K562 (cell line): Measurements from ENCODE around the gene SLC6A6. TPM values are rescaled to one million over a fixed set of nuclear protein-coding genes. Genes with fewer than 3 reads are reported as not detected.
A peak's percentile ranks its signal among the peaks of the same experiment; 100 is the strongest.

Source experiments
- ATAC-seq: fragments of 200-7000 bp; cut with Tn5 transposase; 3 replicates; pipeline ENCODE4 v1.9.1; 2020; ENCODE audit warnings: moderate library complexity
- BruUV-seq: library from RNA; stranded (reverse); fragments of 400-500 nt; replicated peaks from 2 replicates; lab custom pipeline; 2021; lab: Mats Ljungman, UMichigan
- CTCF ChIA-PET: fragments of 300-600 bp; formaldehyde crosslinking; extraction: SDS; loops from one replicate; lab custom pipeline; 2021; ENCODE audit warnings: low intra/inter-chr PET ratio; lab: Yijun Ruan, JAX
- POLR2A ChIA-PET: fragments of 300-600, 350-650 bp; sonication (Branson Sonifier 250); formaldehyde crosslinking; extraction: SDS; loops from one replicate; lab custom pipeline; 2021; ENCODE audit warnings: antibody characterized with exemption, inconsistent platforms; lab: Yijun Ruan, JAX
- DNase-seq, 4 experiments: peaks; one replicate each; pipeline versions ENCODE4 v3.0.0 to v3.0.0-alpha.2; 2011 to 2018; ENCODE audit warnings: low spot score in 3 of 4, mixed read lengths in 3 of 4; ENCODE audit errors: extremely low read depth in 1 of 4
- FAIRE-seq: peaks from 2 replicates; lab custom pipeline; 2011; peaks lifted over from hg19 to GRCh38; lab: Jason Lieb, UNC
- H2AFZ ChIP-seq: 2 replicates; pipeline ENCODE4 v1.6.0; 2011; ENCODE audit warnings: low read depth, low read length, control low read depth, inconsistent platforms
- H3K27ac ChIP-seq: fragments of 200-600 bp; 3 replicates; pipeline ENCODE4 v1.8.0; 2011; ENCODE audit warnings: low read depth, mild to moderate bottlenecking, control low read depth, inconsistent platforms, low read length, moderate library complexity, mixed read lengths; ENCODE audit errors: extremely low read depth
- H3K27me3 ChIP-seq, 2 experiments: fragments of 300-600 bp in 1 of 2; 2 replicates in 1 of 2; 3 replicates in 1 of 2; pipeline versions ENCODE4 v1.6.0 to v1.8.0; 2011; ENCODE audit warnings: inconsistent platforms in 2 of 2, low read length in 2 of 2, mild to moderate bottlenecking in 1 of 2, mixed read lengths in 1 of 2, moderate library complexity in 1 of 2; ENCODE audit not compliant: control insufficient read depth in 2 of 2, insufficient read depth in 2 of 2
- H3K36me3 ChIP-seq: fragments of 300-600 bp; 3 replicates; pipeline ENCODE4 v1.8.0; 2011; ENCODE audit warnings: mild to moderate bottlenecking, low read length, inconsistent platforms; ENCODE audit not compliant: control insufficient read depth, insufficient read depth
- H3K4me1 ChIP-seq, 2 experiments: fragments of 200-600 bp in 1 of 2; replicated peaks in 1 of 2; 2 replicates in 1 of 2; 3 replicates in 1 of 2; pipeline versions ENCODE4 v1.5.1 to v1.8.0; 2011; ENCODE audit warnings: inconsistent platforms in 2 of 2, low read length in 2 of 2, mild to moderate bottlenecking in 1 of 2, mixed read lengths in 1 of 2, moderate library complexity in 1 of 2; ENCODE audit not compliant: control insufficient read depth in 2 of 2, insufficient read depth in 2 of 2
- H3K4me2 ChIP-seq: 2 replicates; pipeline ENCODE4 v1.6.1; 2011; ENCODE audit warnings: low read length, control low read depth, inconsistent platforms, mixed read lengths; ENCODE audit not compliant: insufficient read depth
- H3K4me3 ChIP-seq: fragments of 200-600 bp; sonication (generic), shearing (Covaris generic); 2 replicates; pipeline ENCODE4 v1.5.1; 2016; ENCODE audit warnings: control low read depth, inconsistent platforms
- H3K79me2 ChIP-seq: fragments of 200-600 bp; 3 replicates; pipeline ENCODE4 v1.8.0; 2011; ENCODE audit warnings: low read length, inconsistent platforms; ENCODE audit not compliant: control insufficient read depth, insufficient read depth
- H3K9ac ChIP-seq, 2 experiments: 2 replicates each; pipeline versions ENCODE4 v1.6.0 to v1.6.1; 2011; ENCODE audit warnings: low read depth in 2 of 2, low read length in 2 of 2, control low read depth in 1 of 2, inconsistent platforms in 1 of 2, mild to moderate bottlenecking in 1 of 2, mixed read lengths in 1 of 2; ENCODE audit not compliant: insufficient read depth in 1 of 2
- H3K9me1 ChIP-seq: one replicate; pipeline ENCODE4 v1.6.0; 2011; ENCODE audit warnings: inconsistent platforms, mild to moderate bottlenecking, low read length, moderate library complexity; ENCODE audit not compliant: control insufficient read depth, insufficient read depth
- H3K9me3 ChIP-seq: replicated peaks from 2 replicates; pipeline ENCODE4 v1.5.1; 2011; ENCODE audit warnings: low read depth, low read length, inconsistent platforms; ENCODE audit not compliant: control insufficient read depth, insufficient read depth
- H4K20me1 ChIP-seq: replicated peaks from 2 replicates; pipeline ENCODE4 v1.6.1; 2011; ENCODE audit warnings: low read length, inconsistent platforms, mixed read lengths; ENCODE audit not compliant: control insufficient read depth, insufficient read depth
- BHLHE40 ChIP-seq: IDR thresholded peaks from 2 replicates; pipeline ENCODE4 v1.6.1; 2011; ENCODE audit warnings: low read length, improper control_type of control experiment
- GATAD2A ChIP-seq: fragments of 450-650 bp; IDR thresholded peaks from 2 replicates; pipeline ENCODE4 v1.6.1; 2017
- HMG20B ChIP-seq: fragments of 250-450 bp; sonication (Bioruptor Pico); IDR thresholded peaks from 2 replicates; pipeline ENCODE4 v1.5.0; 2021; ENCODE audit warnings: mild to moderate bottlenecking
- JUNB ChIP-seq: fragments of 450-650 bp; formaldehyde crosslinking; conservative IDR thresholded peaks from 2 replicates; pipeline ENCODE4 v1.4.0; 2020; ENCODE audit warnings: mild to moderate bottlenecking
- MCM5 ChIP-seq: fragments of 450-650 bp; IDR thresholded peaks from 2 replicates; pipeline ENCODE4 v1.6.1; 2016; ENCODE audit warnings: low read depth
- PKNOX1 ChIP-seq: fragments of 450-650 bp; IDR thresholded peaks from 2 replicates; pipeline ENCODE4 v1.6.1; 2016
- POLR2A ChIP-seq: fragments of 450-650 bp; conservative IDR thresholded peaks from 2 replicates; pipeline ENCODE4 v1.6.1; 2016
- POLR2G ChIP-seq: fragments of 200-400 bp; formaldehyde crosslinking; IDR thresholded peaks from 2 replicates; pipeline ENCODE4 v1.6.1; 2017; ENCODE audit warnings: low read depth, mild to moderate bottlenecking, antibody characterized with exemption, low read length, moderate library complexity
- SUPT5H ChIP-seq: fragments of 450-650 bp; IDR thresholded peaks from 2 replicates; pipeline ENCODE4 v1.6.1; 2016
- YY1 ChIP-seq, 3 experiments: IDR thresholded peaks; 2 replicates each; pipeline ENCODE4 v1.6.1; 2011; ENCODE audit warnings: low read length in 2 of 3, mild to moderate bottlenecking in 2 of 3, moderate library complexity in 2 of 3, borderline replicate concordance in 1 of 3, control low read depth in 1 of 3, low read depth in 1 of 3; ENCODE audit not compliant: insufficient read depth in 3 of 3, insufficient replicate concordance in 2 of 3, control insufficient read depth in 1 of 3, insufficient read length in 1 of 3; ENCODE audit errors: extremely low read depth in 1 of 3
- ZNF592 ChIP-seq: fragments of 450-650 bp; IDR thresholded peaks from 2 replicates; pipeline ENCODE4 v1.6.1; 2017; ENCODE audit warnings: antibody characterized with exemption, mild to moderate bottlenecking
- WGBS: fragments of 100-300 bp; shearing (Covaris generic); methylation state at CpG from one replicate; pipeline ENCODE4 v1.1.6; 2016; ENCODE audit warnings: low coverage, mixed read lengths; ENCODE audit not compliant: insufficient coverage; ENCODE audit errors: missing lambda C conversion rate; 5-methylcytosine and 5-hydroxymethylcytosine counted together
- in situ Hi-C: fragments of 300-500 bp; cut with MboI; formaldehyde crosslinking; loops from 4 replicates; pipeline ENCODE4 v1.15.0; 2018; ENCODE audit warnings: inconsistent platforms, mixed read lengths
- intact Hi-C: fragments of 100-400 bp; cut with micrococcal nuclease; formaldehyde crosslinking; loops from 2 replicates; pipeline ENCODE4 v1.14.2; 2022
- polyA plus RNA-seq, 8 experiments: library from polyadenylated mRNA; depleted of rRNA in 4 of 8; stranded (reverse) in 5 of 8; unstranded in 3 of 8; fragments of >200 nt; fragmentation: Nextera tagmentation in 2 of 8; fragmentation: Illumina TruSeq in 1 of 8; extraction: Ambion mirVana in 2 of 8; extraction: Trizol in 1 of 8; gene quantifications; 2 replicates each; pipeline versions ENCODE4 v1.2.1 to v1.2.3, GENCODE V29; 2011 to 2014; ENCODE audit warnings: inconsistent platforms in 1 of 8, missing spikeins in 1 of 8
- total RNA-seq, 7 experiments: library from RNA; depleted of rRNA in 6 of 7; stranded (reverse); fragments of >200 nt in 6 of 7; fragmentation: Illumina TruSeq in 2 of 7; extraction: Trizol in 2 of 7; gene quantifications; 2 replicates each; pipeline versions ENCODE4 v1.2.1 to v1.2.3, GENCODE V29; 2011 to 2021; ENCODE audit warnings: low replicate concordance in 1 of 7
- TF ChIP-seq, protein P1 (sequence below), 2 experiments: IDR thresholded peaks in 1 of 2; conservative IDR thresholded peaks in 1 of 2; 2 replicates each; pipeline ENCODE4 v1.6.1; 2016; ENCODE audit warnings: low read depth in 2 of 2, mild to moderate bottlenecking in 1 of 2, missing compliant biosample characterization in 1 of 2, missing genetic modification characterization in 1 of 2, moderate library complexity in 1 of 2

Gene SLC6A6
- total and polyA plus RNA-seq, 9 of the 15 experiments (the other 6 are each of a cell fraction or from before 2014, with no cell fraction given): 12.3 to 203 (median 93.2) TPM

DNA sequence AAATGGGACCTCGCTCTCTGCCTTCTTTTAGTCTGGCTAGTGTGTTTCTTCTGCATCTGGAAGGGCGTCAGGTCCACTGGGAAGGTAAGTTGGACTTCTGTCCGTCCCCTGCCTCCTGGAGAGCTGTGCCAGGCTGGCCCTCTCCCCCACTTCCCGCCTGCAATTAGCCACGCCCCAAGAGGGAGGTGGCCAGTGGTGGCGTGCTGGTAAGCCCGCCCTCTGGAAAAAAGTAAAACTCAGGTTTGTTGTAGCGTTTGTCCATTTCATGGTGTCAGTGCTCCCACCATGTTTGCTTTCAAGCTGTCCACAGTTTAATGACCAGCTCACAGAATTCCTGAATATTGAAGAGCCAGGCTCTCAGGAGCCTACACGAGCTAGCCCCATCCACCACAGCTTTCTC is 55.6 kb downstream of the SLC6A6 start:
- intact Hi-C loops (loop anchor here (2.0 kb wide), 1 partner anchor 55 kb away; the partner anchor contains the start of gene SLC6A6), in situ Hi-C loops (no loop called here)
- ChIA-PET POLR2A (interaction anchor here (0.6 to 2.2 kb wide), 7 partner anchors 11 to 264 kb away, joined by 3 to 10 read pairs (median 3); no protein-coding TSS in a partner anchor), CTCF (no interaction called here)
- FAIRE-seq (peak; percentile 61), DNase-seq (peak; percentile 50 to 63 (median 54)), ATAC-seq (peak; percentile 83)
- no peaks in the 10 kb centered on the region for H3K9me3 ChIP-seq
- H2AFZ ChIP-seq: peak overlapping the region; percentile 47; the same call in 1 of the 2 replicates
- no peak overlapping the region; the same call in 1 of the 2 replicates for H3K4me2 ChIP-seq
- WGBS: 69% methylated on average over 9 of the region's 9 CpGs
- no peak overlapping the region for H3K4me3 ChIP-seq
- H3K27me3 ChIP-seq: no peaks in the 10 kb centered on the region
- no TSS peak for BruUV-seq
- peaks cover 100% of the 10 kb centered on the region for H3K36me3 ChIP-seq
- H3K4me1 ChIP-seq: peaks cover 8 to 9% of the 10 kb centered on the region in 2 experiments; a peak in 3 of 5 replicates
- peak overlapping the region in 1 of 2 experiments; percentile 63; a peak in 2 of 4 replicates for H3K9ac ChIP-seq
- peaks cover 3% of the 10 kb centered on the region for H3K9me1 ChIP-seq
- peak overlapping the region; percentile 55 for H3K27ac ChIP-seq
- H4K20me1 ChIP-seq: no peaks in the 10 kb centered on the region
- H3K79me2 ChIP-seq: no peaks in the 10 kb centered on the region
- TF ChIP-seq ZNF592 (peak; percentile 73), GATAD2A (no peak), POLR2A (0 out of 2 replicates have a peak, but pooled peaks have one; percentile 38), MCM5 (no peak), POLR2G (peak; percentile 66), YY1 (IDR thresholded peaks at IDR 0.05; ENCODE audit: borderline replicate concordance in 1 of 3, control insufficient read depth in 1 of 3, extremely low read depth in 1 of 3, insufficient read depth in 3 of 3, insufficient read length in 1 of 3, insufficient replicate concordance in 2 of 3, low read depth in 1 of 3, low read length in 2 of 3) (peak in 1 of 3 experiments; percentile 16), SUPT5H (0 out of 2 replicates have a peak, but pooled peaks have one; percentile 15), JUNB (no peak), BHLHE40 (peak; percentile 31; the same call in 1 of the 2 replicates), PKNOX1 (0 out of 2 replicates have a peak, but pooled peaks have one; percentile 19), HMG20B (CRISPR knock-in tag) (no peak)
- TF ChIP-seq, protein P1, sequence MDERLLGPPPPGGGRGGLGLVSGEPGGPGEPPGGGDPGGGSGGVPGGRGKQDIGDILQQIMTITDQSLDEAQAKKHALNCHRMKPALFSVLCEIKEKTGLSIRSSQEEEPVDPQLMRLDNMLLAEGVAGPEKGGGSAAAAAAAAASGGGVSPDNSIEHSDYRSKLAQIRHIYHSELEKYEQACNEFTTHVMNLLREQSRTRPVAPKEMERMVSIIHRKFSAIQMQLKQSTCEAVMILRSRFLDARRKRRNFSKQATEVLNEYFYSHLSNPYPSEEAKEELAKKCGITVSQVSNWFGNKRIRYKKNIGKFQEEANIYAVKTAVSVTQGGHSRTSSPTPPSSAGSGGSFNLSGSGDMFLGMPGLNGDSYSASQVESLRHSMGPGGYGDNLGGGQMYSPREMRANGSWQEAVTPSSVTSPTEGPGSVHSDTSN (CRISPR knock-in tag; IDR thresholded peaks at IDR 0.05; ENCODE audit: low read depth): no peak
- TF ChIP-seq, protein P1 (tag; conservative IDR thresholded peaks at IDR 0.05; ENCODE audit: low read depth): no peak
